Epidermal melanocyte (primary cell): ENCODE data around the gene GALNT5.
"Not testable (repeated sequence)": the region's sequence is repeated elsewhere in the genome, so short reads cannot be mapped to it uniquely, and the experiment has no call there.

Experiments
- DNase-seq: peaks from one replicate; pipeline ENCODE4 v3.0.0; 2011; ENCODE audit warnings: low spot score; ENCODE audit not compliant: insufficient read length

GALNT5 gene, protein sequence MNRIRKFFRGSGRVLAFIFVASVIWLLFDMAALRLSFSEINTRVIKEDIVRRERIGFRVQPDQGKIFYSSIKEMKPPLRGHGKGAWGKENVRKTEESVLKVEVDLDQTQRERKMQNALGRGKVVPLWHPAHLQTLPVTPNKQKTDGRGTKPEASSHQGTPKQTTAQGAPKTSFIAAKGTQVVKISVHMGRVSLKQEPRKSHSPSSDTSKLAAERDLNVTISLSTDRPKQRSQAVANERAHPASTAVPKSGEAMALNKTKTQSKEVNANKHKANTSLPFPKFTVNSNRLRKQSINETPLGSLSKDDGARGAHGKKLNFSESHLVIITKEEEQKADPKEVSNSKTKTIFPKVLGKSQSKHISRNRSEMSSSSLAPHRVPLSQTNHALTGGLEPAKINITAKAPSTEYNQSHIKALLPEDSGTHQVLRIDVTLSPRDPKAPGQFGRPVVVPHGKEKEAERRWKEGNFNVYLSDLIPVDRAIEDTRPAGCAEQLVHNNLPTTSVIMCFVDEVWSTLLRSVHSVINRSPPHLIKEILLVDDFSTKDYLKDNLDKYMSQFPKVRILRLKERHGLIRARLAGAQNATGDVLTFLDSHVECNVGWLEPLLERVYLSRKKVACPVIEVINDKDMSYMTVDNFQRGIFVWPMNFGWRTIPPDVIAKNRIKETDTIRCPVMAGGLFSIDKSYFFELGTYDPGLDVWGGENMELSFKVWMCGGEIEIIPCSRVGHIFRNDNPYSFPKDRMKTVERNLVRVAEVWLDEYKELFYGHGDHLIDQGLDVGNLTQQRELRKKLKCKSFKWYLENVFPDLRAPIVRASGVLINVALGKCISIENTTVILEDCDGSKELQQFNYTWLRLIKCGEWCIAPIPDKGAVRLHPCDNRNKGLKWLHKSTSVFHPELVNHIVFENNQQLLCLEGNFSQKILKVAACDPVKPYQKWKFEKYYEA

DNA sequence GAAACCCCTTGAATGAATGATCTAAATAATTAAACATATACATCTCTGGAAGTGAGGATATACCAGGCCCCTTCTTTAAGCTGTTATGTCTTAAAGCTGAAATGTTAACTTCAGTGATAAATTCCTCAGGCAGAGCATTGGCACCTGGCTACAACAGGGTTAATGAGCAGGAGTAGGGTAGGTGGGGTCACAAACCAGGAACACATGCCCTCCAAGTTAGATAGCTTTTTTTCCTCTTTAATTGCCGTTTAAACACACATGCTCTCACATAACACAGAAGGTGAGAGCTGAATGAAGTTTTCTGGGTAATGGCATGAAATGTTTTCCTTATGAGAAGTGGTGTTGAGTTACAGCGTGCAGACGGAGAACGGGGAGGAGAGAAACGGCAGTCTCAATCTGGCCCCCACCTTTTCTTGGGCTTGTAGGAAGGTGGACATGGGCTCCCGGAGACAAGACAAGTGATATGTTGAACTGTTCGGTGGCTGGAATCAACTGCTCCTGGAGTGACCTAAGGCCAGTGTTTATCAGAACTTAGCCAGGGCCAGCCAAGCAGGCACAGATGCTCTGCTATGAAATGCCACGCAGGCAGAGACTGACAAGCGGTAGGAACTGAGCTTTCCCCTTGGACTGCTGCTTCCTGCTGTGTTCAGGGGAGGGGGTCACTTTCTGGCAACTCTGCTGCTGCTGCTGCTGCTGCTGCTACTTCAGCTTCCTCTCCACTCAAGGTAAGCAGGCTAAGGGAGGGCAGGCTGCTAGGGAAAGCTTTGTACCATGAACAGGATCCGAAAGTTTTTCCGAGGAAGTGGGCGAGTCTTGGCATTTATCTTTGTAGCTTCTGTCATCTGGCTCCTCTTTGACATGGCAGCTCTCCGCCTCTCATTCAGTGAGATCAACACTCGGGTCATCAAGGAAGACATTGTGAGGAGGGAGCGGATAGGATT, at the start of gene GALNT5:
Gene GALNT5 (plus strand): TSS at position 394 of the 941 bp plus-strand sequence. CDS start 378 bp downstream, at position 772.
- no peak for DNase-seq

DNA sequence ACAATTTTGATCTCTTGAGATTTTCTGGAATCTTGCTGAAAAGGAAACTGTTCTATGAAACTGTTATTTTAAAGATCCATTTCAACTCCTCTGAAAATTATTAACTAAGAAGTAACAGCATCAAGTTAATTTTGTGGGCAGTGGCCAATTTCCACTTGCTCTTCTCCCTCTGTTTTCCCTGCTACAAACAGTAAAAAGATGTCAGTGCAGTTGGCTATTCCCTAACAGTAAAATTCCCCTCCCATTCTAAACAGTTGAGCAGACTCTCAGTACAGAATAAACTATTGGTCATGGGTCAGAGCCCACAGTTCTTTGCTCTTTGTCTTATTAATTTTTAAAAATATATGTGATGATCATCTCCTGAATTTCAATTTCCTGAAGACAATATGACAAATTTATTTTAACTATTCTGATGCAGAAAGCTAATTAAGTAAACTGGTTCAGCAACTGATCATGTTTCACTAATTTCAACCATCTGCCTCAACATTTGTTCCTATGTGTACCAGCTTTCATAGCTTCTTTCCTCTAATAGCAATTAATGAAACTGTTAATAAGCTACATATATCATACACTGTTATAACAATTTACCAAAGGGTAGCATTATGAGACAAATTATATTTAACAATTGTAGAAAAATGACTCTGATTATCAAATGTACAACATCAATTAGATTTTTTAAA, 41.1 kb upstream of the GALNT5 start:
- DNase-seq = no peak

DNA sequence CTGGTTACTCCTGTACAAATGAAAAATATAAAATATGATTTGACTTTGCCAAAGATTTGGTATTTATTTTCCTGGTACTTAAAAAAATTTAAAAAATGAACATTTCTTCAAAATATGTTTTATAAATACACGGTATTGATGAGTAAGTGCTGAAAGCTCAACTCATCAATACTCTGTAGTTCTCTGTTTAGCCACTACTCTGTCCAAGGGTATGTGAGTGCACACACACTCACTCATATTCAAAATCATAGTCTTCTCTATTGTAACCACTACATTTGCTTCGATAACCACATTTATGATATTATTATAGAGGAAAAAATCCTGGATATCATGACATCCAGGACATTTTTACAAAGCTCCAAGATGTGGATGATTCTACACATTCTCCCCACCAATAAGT, 40.1 kb upstream of the GALNT5 start:
- no peak for DNase-seq

DNA sequence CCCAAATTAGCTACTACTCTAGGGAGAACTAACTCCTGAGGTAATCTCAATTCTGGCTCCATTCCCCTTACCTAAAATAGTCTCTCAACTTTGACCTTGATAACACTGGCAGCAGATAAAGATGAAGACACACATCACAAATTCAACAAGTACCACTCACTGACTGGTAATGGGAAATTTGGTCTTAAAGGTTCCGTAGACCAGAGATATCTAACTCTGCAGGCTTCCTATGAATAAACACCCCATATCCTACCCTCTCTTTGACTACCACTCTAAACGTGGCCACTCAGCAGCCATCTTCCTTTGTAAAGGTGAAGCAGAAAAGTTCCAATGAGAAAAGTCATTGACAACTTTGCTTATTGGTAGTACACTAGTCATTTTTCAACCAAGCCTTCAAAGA, 38.6 kb upstream of the GALNT5 start:
- no peak for DNase-seq

DNA sequence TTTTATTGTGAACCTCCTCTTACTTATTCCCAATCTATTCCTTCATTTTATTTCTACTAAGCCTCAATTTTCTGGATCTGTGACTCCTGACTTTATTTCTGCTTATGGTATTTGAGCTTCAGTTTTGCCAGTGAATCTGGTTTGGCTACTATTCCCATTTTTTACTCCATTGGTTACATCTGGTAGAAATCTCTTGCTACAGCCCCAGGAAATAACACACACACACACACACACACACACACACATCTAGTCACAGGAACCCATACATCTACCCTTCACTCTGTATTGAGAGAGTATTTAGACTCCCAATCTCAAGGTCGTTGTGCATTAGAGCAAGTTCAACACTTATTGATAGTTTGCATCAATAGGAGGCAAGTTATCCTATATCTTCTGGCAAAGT, 37.0 kb upstream of the GALNT5 start:
- no peak for DNase-seq

DNA sequence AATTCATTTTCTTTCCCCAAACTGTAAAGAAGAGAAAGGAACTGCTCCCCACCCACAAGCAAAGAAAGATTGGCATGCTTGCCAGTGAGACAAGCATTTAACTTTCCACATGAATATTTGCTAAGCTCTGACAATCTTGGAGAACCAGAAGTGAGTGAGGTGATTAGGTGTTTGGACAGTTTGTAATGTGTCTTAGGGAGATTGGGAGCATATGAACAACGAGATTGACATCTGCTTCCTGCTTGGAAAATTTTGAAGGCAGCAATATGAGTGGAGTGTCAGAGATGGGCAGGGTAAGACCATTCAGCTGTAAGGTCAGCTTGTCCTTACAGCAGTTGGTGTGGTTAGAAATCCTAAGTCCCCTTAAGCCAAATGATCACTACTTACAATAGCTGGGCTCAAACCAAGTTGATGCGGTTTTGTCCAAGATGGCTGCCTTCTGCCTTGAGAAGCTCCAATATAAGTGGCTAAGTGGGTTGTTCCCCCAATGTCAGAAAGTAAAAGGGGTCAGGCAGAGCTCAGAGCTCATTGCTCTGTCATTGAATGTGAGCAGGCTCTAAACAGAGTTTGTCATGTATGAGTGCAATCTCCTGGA, 36.0 kb upstream of the GALNT5 start:
- no peak for DNase-seq

DNA sequence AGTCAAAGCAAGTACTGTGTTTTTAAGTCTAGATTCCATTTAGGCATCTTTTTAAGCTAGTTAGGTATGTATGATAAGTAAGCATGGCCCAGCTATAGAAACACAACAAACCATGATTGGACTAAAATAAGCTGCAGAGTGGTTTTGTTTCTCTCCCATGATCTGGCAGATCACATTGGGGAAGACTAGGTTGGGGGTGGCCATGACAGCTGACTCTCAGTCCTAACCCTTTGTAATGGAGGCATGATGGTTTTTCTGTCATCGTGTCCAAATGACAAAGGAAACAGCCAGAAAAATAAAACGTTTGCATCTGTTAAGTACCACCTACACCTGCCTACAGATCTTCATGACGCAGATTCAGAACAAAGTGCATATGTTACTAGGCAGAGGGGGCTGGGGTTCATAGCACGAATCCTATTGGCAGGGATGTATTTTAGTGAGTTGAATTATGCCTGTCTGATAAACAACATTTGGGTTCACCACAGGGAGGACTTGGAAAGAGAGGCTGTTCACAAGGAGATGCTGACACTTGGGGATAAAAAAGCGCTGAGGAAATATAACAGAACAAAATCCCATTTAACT, 33.8 kb upstream of the GALNT5 start:
- DNase-seq = no peak

DNA sequence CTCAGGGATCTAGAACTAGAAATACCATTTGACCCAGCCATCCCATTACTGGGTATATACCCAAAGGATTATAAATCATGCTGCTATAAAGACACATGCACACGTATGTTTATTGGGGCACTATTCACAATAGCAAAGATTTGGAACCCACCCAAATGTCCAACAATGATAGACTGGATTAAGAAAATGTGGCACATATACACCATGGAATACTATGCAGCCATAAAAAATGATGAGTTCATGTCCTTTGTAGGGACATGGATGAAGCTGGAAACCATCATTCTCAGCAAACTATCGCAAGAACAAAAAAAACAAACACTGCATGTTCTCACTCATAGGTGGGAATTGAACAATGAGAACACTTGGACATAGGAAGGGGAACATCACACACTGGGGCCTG, 33.1 kb upstream of the GALNT5 start:
- DNase-seq = not testable (repeated sequence)

DNA sequence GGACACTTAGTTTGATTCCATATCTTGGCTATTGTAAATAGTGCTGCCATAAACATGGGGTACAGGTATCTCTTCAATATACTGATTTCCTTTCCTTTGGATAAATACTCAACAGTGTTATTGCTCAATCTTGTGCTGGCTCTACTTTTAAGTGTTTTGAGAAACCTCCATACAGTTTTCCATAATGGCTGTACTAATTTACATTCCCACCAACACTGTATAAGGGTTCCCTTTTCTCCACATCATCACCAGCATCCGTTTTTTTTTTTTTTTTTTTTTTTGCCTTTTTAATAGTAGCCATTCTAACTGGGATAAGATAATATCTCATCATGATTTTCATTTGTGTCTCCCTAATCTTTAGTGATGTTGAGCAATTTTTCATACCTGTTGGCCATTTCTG, 29.9 kb upstream of the GALNT5 start:
- DNase-seq = no peak

DNA sequence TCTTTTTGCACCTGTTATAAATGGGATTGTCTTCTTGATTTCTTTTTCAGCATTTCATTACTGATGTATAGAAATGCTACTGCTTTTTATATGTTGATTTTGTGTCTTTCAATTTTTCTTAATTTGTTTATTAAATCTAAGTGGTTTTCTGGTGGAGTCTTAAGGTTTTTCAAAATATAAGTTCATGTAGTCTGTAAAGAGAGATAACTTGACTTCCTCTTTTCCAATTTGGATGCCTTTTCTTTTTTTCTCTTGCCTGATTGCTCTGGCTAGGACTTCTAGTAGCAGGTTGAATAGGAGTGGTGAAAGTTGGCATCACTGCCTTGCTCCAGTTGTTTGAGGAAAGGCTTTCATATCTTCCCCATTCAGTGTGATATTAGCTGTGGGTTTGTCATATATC, 28.6 kb upstream of the GALNT5 start:
- no peak for DNase-seq

DNA sequence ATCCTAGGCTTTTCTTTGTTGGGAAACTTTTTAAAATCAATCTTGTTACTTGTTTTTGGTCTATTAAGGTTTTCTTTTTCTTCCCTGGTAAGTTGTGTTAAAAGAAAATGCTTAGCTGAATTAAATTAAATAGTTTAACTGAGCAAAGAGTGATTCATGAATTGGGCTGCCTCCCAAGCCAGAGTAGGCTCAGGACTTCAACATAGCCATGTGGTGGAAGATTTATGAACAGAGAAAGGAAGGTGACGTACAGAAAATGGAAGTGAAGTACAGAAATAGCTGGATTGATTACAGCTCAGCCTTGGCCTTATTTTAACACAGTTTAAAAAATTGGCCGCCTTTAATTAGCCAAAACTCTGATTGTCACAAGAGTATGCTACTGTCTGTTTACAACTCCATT, 27.9 kb upstream of the GALNT5 start:
- DNase-seq = no peak

DNA sequence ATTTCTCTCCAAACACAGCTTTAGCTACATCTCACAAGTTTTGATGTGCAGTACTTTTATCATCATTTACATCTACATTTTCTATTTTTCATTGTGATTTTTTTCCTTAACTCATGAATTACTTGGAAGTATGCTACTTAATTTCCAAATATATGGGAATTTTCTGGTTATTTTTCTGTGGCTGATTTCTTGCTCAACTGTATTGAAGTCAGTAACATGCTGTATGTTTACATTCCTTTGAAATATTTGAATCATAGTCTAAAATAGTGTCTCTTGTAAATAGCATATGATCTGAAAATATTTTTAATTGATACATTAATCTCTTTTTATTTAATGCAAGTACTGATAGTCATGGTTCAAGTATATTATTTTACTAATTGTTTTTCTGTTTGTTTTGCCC, 26.0 kb upstream of the GALNT5 start:
- no peak for DNase-seq

DNA sequence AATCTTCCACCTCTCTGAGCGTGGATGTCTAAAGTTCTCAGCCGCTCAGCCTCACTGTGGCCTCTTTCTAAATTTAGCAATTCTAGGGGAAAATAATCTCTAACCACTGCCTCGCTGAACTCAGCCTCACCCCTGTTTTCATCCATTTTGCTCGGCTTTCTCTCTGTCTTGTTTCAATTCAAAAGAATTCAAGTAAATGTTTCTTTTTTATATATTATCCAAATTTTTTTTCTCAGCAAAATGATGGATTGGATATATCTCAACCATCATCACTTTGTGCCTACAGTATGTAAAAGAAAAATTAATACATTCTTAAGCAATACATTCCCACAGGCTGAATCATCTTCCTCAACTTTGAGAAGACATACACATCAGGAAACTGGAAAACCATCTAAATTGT, 24.0 kb upstream of the GALNT5 start:
- DNase-seq = no peak

DNA sequence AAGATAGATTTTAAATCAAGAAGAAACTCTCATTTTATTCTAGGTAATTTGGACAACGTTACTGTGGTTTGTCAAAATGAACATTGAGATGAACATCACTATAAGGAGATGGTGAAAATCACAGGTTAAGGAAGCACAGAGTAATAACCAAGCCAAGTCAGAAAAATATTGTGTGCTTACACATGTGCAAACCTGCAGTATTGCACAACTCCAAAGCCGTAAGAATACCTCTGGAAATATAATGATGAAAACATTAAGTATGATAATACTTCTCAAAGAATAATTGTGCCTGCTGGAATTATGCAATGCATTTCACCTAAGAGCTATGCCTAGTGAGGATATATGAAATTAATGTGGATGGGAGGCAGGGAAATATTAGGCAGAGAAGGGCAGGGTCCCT, 21.1 kb upstream of the GALNT5 start:
- DNase-seq = no peak

DNA sequence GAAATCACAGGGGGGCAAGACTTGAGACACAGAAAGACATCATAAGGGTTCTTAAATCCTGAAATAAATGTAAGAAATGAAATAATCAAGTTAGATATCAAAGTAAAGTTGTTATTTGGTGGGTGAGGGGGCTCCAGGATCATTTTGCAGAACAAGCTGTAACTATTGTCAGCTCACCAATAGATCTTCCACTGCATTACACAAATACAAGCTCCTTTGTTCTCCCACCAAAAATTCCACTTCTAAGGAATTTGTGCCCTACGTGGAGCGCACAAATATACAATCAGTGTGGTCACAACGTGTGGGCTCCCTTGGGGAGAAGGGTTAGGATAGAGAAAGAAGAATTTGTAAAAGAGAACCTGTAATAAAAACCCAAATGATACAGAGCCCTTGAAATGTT, 19.2 kb upstream of the GALNT5 start:
- no peak for DNase-seq

DNA sequence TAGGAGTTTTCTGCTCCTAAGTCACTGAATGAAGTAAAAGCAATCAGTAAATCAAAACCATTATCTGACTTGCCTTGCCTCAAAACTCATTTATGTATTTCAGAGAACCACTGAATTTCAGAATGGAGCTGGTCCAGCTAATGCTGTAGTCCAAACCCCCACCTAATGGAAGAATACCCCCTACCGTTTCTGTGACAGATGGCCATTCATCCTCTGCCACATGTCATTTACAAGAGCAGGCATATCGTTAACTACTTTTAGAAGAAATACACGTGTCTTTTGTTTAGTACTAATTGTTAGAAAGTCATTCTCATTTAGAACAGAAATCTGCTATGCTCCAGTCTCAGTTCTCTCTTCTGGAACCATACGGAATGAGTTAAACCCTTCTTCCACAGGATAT, 12.8 kb upstream of the GALNT5 start:
- DNase-seq = no peak

DNA sequence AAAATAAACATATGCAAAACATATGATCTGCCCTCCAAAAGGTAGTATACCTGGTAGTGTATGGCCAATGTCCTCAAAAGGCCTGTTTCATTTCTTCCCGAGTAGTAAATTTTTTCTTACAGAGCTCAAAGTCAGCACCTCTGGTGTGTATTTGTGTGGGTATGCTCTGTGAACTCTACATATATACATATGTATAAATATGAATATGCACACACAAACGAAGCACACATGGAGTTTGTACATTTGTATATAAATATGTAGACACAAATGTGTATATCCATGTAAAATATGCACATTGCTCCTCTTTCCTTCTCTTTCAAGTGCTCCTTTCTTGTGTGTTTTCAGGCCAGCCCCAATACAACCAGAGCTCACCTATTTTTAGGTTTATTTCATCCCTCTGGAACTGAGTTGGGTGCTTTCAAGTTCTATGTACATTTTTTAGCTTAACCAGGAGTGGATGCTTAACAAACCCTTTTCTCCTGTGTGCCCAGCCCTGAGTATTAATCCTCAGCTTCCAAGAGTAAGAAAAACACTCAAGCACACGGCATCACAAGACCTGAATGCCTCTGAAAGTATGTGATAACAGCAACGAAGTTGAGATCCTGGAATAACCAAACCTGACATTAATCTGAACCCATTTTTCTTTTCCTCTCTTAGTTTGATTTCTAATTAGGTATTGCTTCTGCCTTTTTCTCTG, 12.2 kb upstream of the GALNT5 start:
- no peak for DNase-seq

DNA sequence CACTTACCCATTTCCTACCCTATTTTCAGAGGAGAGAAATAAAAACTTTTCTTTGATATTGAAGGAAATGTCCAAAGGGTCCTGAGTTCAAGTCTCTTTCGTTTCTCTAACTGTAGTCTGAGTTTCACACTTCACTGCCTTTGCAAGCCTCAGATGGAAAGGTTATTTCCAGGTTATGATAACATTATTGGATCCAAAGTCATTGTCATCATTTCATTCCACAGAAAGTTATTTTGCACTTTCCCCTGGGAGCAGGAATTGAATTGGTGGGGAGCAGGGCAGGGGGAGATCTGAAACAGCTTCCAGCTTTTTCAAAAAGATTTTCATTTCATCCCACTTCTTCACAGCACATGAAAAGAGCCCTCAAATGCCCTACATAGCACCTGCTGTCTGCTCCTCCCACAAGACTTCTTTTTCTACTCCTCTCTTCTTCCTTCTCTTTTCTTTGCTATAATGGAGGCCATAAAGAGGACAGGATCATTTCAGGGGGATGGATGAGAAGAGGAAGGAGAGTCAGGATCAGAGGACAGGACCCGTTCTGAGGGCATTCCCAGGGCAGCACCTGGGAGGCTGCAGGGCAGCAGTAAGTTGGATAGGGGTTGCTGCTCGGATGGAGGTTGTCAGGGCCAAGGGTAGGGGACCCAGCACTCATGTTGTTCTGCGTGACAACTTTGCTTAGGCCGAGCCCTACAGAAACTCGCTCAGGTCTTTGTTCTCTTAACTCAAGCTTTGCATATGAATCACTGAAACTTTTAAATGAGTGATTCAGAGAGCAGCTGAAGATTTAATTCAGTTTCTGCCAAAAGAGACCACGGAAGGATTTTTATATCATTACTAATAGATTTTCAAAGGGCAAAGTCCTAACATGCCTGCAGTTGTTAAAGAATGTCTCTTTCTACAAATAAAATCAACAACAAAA, 11.4 kb upstream of the GALNT5 start:
- DNase-seq = no peak
